Esophagus squamous epithelium (tissue), 4 donors: ENCODE data around the gene FZD10.

Source experiments
- POLR2A ChIP-seq, 4 donors: fragments of 450-650 bp; IDR thresholded peaks; one replicate each; pipeline ENCODE4 v1.6.1; 2017; ENCODE audit warnings: antibody characterized with exemption in 4 of 4, mild to moderate bottlenecking in 4 of 4, moderate library complexity in 3 of 4
- TF ChIP-seq, protein P1 (sequence below), 6 experiments: fragments of 450-650 bp in 4 of 6; fragments of 200-600 bp in 2 of 6; sonication (generic) in 2 of 6; IDR thresholded peaks; one replicate each; pipeline ENCODE4 v1.5.1; 2016 to 2019; ENCODE audit warnings: antibody characterized with exemption in 6 of 6, mild to moderate bottlenecking in 4 of 6, moderate library complexity in 4 of 6

DNA sequence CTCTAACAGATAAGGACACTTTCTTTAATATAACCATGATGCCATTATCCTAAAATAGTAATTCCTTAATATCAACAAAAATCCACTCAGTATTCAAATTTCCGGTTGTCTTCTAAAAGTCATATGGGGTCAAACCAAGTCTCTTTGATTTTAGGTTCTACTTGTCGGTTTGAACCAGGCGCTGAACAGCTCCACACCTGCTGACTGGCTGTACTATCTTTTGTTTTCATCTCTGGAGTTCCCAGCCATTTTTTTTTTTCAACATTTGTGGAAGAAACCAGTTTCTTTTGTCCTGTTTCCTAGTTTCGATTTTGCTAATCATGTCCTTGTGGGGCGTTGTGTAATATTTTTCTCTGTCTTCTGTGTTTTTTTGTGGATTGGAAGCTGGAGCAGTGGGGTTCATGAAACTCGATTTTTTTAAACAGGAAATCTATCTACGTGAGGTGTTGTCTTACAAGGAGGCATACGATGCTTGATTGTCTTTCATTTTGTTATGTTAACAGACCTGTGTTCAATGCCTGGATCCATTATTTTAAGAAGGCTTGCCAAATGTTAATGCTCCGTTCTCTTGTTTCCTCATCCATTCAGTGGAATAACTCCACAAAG is 50.2 kb downstream of the FZD10 start:
- TF ChIP-seq, protein P1, sequence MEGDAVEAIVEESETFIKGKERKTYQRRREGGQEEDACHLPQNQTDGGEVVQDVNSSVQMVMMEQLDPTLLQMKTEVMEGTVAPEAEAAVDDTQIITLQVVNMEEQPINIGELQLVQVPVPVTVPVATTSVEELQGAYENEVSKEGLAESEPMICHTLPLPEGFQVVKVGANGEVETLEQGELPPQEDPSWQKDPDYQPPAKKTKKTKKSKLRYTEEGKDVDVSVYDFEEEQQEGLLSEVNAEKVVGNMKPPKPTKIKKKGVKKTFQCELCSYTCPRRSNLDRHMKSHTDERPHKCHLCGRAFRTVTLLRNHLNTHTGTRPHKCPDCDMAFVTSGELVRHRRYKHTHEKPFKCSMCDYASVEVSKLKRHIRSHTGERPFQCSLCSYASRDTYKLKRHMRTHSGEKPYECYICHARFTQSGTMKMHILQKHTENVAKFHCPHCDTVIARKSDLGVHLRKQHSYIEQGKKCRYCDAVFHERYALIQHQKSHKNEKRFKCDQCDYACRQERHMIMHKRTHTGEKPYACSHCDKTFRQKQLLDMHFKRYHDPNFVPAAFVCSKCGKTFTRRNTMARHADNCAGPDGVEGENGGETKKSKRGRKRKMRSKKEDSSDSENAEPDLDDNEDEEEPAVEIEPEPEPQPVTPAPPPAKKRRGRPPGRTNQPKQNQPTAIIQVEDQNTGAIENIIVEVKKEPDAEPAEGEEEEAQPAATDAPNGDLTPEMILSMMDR (IDR thresholded peaks at IDR 0.05), result no peak
- TF ChIP-seq POLR2A (IDR thresholded peaks at IDR 0.05), result no peak
